GM19043 (cell line): ENCODE measurements around the gene MYL2.
"Not testable (repeated sequence)": the region's sequence is repeated elsewhere in the genome, so short reads cannot be mapped to it uniquely, and the experiment has no call there.

Experiments
- ATAC-seq: cut with Tn5 transposase; IDR thresholded peaks from one replicate; pipeline ENCODE4 v1.9.1; 2021; ENCODE audit warnings: low read depth; ENCODE audit not compliant: unreplicated experiment

Gene MYL2, protein sequence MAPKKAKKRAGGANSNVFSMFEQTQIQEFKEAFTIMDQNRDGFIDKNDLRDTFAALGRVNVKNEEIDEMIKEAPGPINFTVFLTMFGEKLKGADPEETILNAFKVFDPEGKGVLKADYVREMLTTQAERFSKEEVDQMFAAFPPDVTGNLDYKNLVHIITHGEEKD

DNA sequence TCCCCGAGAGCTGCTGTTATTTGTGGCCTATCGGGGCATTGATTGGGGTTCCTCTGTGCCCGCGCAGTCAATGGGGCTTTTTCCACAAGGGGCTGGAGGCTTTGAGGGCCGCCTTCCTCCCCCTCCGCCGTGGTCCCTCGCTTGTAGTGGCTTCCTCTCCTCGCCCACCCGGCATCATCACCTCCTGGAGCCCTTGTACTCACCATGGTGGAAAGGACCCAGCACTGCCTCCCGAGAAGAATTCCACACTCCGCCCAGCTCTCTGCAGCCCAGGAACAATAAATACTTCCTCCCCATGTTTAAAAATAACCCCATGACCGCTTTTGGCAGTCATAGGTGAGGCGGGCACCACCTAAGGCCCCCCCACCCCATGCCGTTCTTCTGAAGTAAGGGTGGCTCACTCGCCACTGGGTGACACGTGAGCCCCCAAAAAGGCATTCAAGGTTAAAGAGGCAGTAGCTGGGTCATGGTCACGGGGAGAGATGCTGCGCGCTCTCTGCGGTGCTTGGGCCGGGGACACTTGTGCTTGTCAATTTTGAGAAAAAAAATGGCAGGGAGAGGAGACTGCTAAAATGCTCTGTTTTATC lies at the start of gene MYL2:
MYL2 (minus strand) TSS at position 256 of the 587 bp plus-strand sequence; CDS start at position 206, 50 bp downstream.
- ATAC-seq, result no peak

DNA sequence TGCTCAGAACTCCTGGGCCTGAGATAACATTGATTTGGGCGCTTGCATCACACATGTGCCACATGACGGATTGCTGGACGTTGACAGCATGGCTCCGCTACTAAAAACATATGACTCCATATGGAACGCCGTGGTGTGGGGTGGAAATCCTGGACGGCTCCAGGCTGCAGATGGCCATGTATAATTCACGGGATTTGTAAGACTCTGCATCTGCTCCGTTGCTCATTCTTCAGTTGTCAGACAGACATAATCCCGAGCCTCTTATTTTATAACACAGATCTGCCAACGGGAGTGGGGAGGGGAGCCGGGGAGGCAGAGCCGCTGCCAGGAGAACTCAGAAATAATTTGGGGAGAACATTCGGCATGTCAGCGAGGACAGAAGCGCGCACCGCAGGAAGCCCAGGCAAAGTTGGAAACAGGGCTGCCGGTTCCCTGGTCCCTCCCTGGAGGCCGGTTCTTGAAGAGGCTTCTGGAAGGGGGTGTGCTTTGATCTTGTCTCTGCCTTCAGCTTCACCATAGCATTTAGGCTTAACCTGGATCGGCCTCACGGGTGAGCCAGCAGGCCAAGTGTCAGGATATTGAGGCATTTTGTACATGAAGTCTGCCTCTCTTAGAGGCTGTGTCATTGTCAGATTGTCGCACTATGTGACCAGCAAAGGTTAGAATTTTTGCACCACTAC lies 45.8 kb upstream of the MYL2 start:
- ATAC-seq, result no peak

DNA sequence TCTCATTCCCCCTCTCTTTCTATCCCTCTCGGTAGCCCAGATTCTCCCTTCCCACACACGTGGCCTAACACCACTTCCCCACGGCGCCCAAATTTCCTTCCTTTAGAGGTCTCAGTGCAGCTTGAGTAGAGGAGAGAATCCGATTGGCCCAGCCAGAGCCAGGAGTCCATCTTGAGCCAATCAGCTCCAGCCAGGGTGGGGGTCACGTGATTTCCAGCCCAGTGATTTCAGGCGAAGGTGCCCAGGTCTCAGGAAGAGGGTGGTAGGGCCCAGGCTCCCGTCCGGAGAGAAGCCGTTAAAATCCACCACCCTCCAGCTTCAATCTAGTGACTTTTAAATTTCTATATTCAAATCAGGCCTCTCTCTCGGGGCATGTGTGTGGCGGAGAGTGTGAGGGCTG lies 45.2 kb upstream of the MYL2 start:
- no peak for ATAC-seq

DNA sequence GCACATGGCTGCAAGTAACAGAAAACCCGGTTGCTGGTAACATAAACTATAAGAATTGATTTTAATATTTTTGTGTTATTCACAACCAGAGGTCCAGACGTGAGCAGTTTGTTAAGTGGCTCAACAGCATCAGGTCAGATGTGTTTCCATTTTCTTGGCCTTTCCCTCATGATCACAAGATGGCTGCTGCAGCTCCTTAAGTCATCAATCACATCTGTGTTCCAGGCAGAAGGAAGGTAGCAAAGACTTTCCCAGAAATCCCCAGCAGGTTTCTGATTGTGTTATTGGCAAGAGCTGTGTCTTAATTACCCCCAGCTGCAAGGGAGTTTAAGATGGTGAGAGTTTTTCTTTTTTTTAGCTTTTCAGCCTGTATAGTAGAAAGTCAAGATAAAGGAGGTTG lies 40.4 kb upstream of the MYL2 start:
- ATAC-seq, result no peak

DNA sequence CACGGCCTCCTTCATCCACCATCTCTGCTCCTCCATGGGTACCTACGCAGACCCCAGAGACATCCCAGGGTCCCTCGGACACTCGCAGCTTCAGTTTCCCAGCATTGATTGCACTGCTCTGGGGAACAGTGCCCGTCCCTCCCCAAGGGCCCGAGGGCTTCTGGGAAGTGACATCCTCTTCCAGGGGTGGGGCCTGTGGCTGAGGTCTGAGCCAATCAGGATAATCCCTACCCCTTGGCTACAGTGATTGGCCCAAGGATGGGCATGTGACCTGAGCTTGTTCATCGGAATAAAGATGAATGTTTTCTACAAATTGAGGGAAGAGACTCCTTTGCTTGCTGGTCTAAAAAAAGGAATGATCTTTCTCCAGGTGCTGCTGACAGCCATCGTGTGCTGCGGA lies 37.3 kb upstream of the MYL2 start:
- ATAC-seq, result no peak

DNA sequence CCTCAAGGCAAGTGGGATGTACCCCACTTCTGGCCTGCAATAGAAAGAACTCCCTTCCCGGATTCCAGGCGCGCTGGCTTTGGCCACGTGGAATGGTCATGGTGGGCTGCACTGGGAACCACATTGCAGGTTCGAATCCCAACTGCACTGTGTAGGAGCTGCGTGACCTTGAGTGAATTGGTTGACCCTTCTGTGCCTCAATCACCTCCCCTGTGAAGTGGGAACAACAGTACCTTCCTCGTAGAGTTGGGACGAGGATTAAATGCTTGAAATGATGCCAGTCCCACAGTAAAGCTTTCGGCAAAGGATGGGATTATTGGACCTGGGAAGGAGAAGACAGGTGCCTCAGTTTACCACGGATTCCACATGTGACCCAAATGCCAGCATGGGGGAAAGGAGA lies 36.8 kb upstream of the MYL2 start:
- ATAC-seq, result no peak

DNA sequence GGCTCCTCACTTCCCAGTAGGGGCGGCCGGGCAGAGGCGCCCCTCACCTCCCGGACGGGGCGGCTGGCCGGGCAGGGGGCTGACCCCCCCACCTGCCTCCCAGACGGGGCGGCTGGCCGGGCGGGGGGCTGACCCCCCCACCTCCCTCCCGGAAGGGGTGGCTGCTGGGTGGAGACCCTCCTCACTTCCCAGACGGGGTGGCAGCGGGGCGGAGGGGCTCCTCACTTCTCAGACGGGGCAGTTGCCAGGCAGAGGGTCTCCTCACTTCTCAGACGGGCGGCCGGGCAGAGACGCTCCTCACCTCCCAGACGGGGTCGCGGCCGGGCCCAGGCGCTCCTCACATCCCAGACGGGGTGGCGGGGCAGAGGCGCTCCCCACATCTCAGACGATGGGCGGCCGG lies 30.5 kb upstream of the MYL2 start:
- ATAC-seq, result not testable (repeated sequence)

DNA sequence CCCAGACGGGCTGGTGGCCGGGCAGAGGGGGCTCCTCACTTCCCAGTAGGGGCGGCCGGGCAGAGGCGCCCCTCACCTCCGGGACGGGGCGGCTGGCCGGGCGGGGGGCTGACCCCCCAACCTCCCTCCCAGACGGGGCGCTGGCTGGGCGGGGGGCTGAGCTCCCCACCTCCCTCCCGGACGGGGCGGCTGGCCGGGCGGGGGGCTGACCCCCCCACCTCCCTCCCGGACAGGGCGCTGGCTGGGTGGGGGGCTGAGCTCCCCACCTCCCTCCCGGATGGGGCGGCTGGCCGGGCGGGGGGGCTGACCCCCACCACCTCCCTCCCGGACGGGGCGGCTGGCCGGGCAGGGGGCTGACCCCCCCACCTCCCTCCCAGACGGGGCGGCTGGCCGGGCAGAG lies 30.1 kb upstream of the MYL2 start:
- ATAC-seq, result not testable (repeated sequence)

DNA sequence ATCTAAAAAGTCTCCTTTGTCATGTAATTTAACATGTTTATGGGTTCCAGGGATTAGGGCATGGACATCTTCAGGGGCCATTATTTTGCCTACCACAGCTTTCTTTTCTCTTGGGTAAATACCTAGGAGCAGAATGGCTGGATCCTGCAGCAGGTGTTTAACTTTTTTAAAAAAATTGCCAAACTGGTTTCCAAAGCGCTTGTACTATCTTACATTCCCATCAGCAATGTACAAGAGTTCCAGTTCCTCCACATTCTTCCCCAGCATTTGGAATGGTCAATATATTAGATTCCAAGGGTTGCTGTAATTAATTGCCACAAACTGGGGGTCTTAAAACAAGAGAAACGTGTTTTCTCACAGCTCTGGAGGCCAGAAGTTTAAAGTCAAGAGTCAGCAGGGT lies 27.7 kb upstream of the MYL2 start:
- no peak for ATAC-seq

DNA sequence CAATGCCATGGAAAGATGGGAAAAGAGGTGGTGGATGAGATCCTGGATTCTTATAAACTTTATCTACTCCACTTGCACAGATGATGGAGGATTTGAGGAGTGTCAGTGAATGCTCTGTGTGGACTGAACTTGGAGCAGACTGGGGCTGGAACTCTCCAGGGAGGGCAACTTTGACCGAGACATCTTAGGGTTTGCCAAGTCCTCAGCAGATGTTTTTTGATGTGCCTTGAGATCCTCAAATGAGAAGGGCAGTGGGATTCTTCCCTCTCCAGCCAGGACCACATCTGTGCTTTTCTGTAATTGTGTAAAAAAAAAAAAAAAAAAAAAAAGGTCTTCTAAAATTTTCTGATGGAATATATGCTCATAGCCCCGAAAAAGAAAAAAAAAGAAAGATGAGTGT lies 23.0 kb upstream of the MYL2 start:
- ATAC-seq, result no peak

DNA sequence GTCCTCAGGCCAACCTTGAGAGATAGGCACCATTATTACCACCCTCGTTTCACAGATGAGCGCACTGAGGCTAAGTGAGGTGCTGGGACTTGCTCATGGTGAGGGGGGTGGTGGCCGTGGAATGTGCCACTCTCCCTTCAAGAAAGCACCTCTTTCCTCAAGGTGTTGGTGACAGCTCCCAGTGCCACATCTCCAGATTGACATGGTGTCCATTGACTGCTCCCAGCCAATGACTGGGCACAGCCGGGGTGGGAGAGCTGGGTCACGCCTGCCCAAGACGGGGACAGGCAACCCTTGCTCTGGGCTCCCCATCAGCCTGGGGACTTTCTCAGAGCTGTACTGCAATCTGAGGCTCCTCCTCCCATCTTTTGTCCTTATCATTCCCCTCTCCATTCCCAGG lies 21.0 kb upstream of the MYL2 start:
- ATAC-seq, result no peak

DNA sequence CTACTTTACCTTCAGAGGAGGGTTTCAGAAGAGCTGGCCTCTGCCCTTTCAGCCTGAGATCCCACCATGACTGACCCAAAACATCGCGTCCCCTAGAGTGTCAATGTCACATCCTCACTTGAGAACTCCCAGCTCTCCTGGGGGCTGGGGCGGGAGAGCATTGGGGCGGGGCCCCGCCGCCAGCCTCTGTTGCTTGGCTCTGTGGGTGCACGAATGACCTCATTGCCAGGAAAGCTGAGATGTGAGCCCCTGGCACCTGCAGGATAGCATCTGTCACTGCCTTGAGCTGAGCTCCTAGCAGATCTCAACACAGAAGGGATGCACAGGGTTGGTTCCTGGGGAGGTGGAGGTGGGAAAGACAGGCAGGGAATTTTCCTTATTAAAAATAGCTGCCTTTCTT lies 20.6 kb upstream of the MYL2 start:
- ATAC-seq, result no peak

DNA sequence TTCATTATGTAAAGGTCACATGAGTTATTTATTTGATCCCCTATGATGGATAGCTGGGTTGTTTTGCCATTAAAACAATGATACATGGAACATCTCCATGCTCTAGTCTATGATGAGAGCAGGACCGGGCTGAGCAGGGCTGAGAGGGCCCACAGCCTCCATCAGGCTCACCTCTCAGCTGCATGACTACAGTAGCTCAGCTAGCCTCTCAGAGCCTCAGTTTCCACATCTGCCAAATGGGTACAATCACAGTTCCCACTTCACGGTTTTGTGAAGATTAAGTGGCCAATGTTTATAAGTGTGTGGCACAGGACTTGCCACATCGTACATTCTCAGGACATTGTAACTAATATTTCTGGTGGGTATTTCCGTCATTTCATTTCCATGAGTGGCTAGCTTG lies 19.9 kb upstream of the MYL2 start:
- ATAC-seq, result no peak

DNA sequence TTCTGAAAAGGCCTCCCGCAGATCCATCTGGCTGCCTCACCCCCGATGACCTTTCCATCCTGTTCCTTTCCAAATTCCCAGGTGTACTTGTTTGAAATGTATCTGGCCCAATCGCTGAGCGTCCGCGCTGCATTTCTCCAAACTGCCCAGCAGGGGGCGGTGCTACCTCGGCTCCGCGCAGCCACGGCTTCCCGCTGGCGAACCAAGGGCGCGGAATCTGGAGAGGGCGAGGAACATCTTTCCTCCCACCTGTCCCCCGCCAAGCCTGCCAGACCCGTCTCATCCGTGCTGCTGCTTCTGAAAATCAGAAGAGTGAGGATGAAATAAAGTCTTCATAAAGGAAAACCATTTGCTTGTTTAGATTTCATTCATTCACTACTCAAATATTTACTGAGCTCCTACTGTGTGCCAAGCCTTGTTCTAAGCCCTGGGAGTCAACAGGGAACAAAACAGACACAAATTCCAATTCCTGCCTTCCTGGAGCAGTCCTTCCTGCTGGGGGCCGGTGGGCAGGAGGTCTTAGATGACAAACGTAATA lies 16.8 kb upstream of the MYL2 start:
- ATAC-seq, result no peak

DNA sequence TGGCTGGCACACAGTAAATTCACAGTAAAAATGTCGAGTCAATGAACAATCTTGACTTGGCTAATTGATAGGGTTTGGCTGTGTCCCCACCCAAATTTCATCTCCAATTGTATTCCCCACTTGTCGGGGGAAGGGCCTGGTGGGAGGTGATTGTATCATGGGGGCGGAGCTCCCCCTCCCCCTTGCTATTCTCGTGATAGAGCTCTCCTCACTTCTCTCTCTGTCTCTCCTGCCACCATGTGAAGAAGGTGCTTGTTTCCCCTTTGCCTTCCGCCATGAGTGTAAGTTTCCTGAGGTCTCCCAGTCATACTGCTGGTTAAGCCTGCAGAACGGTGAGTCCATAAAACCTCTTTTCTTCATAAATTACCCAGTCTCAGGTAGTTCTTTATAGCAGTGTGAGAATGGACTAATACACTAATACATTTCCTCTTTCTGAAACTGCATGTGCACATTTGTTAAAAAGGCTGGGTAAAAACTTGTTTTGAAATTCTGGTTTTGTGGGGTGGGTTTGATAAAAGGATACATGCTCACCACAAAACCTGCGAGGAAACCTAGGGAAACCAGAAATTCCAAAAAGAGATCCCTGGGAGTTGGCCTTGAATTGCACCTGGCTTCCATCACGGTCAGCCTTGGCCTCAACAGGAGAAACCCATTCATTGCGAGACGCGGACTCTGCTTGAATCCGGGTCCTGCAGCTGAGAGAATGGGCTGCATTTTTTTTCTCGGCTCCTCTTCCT lies 16.2 kb upstream of the MYL2 start:
- no peak for ATAC-seq

DNA sequence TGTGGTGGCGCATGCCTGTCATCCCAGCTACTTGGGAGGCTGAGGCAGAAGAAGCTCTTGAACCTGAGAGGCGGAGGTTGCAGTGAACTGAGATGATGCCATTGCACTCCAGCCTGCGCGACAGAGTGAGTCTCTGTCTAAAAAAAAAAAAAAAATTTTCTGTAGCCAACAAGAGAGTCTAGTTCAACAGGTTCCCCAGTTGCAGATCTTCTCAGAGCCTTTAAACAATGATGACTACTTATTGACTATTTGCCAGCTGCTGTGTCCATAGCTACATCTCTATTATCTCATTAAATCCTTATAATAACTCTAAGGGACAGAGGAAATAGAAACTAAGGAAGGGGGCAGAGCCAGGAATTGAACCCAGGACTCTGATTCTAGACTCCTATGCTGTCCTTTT lies 15.2 kb upstream of the MYL2 start:
- ATAC-seq, result no peak

DNA sequence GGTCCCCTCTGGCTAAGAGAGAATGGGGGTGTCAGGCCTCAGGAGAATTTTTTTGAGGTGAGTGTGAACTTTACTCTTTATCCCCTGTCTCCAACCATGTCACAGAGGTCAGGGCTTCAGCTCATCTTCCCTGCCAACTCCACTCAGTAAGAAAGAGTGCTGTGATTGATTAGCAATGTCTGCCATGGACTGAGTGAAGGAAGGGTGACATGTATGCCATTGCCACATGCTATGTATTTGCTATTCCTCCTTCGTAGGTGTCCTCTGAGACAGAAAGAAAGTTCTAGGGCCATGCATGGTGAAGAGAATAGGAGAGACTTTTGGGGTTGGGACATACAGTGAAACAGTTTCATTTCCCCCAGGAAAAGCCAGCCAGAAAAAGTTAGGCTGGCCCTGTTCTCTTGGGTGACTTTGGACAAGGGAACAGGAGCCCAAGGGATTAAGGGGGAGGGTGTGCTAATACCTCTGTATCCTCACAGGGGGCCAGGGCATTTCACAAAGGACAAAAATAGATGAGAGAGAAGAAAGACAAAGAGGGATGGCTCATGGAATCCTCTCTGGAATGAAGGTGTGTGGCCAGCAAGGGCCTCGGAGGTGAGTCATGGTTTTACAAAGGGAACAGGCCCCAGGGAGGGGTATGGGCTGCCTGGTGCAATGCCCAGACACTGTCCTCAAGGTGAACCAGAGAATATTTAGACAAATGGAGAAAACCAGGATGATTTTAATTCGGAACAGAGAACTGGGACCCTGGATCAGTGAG lies 13.9 kb upstream of the MYL2 start:
- no peak for ATAC-seq

DNA sequence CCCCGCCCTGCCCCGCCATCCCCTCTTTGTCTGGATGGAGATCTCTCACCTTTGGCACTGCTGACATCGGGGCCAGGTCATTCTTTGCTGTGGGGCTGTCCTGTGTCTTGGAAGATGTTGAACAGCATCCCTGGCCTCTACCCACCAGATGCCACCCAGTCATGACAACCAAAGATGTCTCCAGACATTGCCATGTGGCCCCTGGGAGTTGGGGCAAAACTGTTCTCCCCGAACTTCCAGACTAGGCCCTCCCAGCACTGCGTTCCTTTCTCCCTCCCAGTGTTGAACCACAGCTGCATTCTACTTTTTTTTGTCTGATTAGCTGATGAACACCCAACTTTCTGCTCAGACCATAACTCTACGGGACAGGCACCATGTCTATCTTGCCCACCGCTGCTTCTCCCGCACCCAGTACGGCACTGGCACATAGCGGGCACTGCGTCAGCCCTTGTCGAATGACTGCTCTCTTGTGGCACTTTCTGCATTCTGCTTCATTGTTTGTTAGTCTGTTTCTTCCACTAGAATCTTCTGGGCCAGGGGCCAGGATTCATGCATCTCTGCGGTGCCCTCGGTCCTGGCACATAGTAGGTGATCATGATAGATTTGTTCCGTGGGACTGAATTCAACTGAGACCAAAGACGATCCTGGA lies 13.1 kb upstream of the MYL2 start:
- no peak for ATAC-seq

DNA sequence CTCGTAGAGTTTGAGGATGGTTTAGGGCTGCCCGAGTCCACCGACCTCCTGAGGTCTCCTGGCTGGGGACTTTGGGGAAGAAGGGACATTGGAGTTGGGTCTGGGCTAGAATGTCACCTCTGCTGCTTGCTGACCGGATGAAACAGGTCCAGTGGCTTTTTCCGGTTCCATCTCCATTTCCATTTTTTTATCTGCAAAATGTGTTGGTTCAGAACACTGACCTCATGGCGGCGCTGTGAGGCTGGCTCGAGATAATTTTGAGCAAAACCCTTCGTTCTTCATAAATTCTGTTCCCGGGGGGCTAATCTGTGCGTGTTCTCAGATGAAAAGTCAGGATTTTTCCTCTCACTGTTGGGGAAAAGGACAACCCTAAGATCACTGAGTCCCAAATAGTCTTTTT lies 11.7 kb upstream of the MYL2 start:
- no peak for ATAC-seq

DNA sequence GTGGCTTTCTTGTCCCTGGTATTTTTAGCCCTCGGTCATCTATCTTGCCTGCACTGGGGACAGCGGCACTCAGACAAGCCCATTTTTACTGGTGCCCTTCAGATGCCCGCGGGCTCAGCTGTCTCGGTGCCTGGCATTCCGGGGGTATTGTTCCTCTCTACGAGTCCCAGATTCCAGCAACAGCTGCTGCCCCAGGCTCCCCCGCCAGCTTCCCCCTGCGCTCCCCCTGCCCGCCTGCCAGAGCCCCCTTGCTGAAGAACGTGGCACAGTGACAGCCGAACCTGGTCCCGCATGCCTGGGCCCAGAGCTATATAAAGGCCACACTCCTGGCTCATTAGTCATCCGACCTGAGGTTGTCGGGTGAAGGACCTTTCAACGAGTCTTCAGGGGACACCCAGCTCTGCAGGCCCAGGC lies 10.9 kb upstream of the MYL2 start:
- ATAC-seq, result no peak
